Transverse colon (tissue), 4 donors: ENCODE measurements around the gene ARHGAP6.

Experiments used
- EP300 ChIP-seq: sonication (generic); formaldehyde crosslinking; IDR thresholded peaks from one replicate; pipeline ENCODE4 v1.6.1; 2017; ENCODE audit warnings: antibody characterized with exemption, low read depth
- POLR2A ChIP-seq: fragments of 450-650 bp; IDR thresholded peaks from one replicate; pipeline ENCODE4 v1.6.1; 2016; ENCODE audit warnings: antibody characterized with exemption, mild to moderate bottlenecking, moderate library complexity
- POLR2AphosphoS5 ChIP-seq, 3 donors: sonication (generic); formaldehyde crosslinking; IDR thresholded peaks; one replicate each; pipeline ENCODE4 v1.6.1; 2016; ENCODE audit warnings: antibody characterized with exemption in 3 of 3
- TF ChIP-seq, protein P1 (sequence below), 5 experiments: fragments of 200-600 bp in 3 of 5; fragments of 450-650 bp in 2 of 5; sonication (generic) in 3 of 5; IDR thresholded peaks; 1 replicate in 2 of 5; 2 replicates in 3 of 5; pipeline ENCODE4 v1.5.1; 2016 to 2017; ENCODE audit warnings: antibody characterized with exemption in 5 of 5, inconsistent platforms in 3 of 5, mild to moderate bottlenecking in 2 of 5, moderate library complexity in 1 of 5

DNA sequence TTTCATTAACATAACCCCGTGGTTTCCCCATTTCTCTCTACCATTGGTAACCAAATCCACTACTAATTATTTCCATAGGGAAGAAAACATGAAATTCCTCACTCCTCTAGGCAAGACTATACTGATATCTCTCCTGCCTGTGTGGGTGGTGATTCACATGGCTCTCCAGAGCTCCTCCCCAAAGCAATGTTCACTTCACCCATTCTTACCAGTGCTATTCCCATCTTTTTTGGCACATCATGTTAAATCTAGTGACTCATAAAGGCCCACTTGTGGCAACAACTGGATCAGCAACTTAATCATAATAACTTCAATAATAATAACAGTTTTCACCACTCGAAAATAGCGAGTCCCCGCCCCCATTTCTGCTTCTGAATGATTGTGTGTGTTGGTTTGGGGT, 560.6 kb downstream of the ARHGAP6 start:
- TF ChIP-seq, protein P1, sequence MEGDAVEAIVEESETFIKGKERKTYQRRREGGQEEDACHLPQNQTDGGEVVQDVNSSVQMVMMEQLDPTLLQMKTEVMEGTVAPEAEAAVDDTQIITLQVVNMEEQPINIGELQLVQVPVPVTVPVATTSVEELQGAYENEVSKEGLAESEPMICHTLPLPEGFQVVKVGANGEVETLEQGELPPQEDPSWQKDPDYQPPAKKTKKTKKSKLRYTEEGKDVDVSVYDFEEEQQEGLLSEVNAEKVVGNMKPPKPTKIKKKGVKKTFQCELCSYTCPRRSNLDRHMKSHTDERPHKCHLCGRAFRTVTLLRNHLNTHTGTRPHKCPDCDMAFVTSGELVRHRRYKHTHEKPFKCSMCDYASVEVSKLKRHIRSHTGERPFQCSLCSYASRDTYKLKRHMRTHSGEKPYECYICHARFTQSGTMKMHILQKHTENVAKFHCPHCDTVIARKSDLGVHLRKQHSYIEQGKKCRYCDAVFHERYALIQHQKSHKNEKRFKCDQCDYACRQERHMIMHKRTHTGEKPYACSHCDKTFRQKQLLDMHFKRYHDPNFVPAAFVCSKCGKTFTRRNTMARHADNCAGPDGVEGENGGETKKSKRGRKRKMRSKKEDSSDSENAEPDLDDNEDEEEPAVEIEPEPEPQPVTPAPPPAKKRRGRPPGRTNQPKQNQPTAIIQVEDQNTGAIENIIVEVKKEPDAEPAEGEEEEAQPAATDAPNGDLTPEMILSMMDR (IDR thresholded peaks at IDR 0.05) = no peak
- TF ChIP-seq POLR2AphosphoS5 (IDR thresholded peaks at IDR 0.05) = no peak
- no peak for TF ChIP-seq POLR2A
- TF ChIP-seq EP300 = no peak
